GM12864 (cell line): ENCODE data around the gene PIGK.

ENCODE experiments used
- DNase-seq: peaks from one replicate; pipeline ENCODE4 v3.0.0-alpha.2; 2011; ENCODE audit warnings: low read depth
- H3K4me3 ChIP-seq: 2 replicates; pipeline ENCODE4 v1.5.1; 2011; ENCODE audit warnings: mild to moderate bottlenecking, low read depth, low read length, control low read depth
- TF ChIP-seq, protein P1 (sequence below): IDR thresholded peaks from 2 replicates; pipeline ENCODE4 v1.5.1; 2011; ENCODE audit warnings: low read depth, mild to moderate bottlenecking, moderate library complexity, low read length, control low read depth, inconsistent platforms; ENCODE audit errors: missing control alignments

The PIGK gene

DNA sequence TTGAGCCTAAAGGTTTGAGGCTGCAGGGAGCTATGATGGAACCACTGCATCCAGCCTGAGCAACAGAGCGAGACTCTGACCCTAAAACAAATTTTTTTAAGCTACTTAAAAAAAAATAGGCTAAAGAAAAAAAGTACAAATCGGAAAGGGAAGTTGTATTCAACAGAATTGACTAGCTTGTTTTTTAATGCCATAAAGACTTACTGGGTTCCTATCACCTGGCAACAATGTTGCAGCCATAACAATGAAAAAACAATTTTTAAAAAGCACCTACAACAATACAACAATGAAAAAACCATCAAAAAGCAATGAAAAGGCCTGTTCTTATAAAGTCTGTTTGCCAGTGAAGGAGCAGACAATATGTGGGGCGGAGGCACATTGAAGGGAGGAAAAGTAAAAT, 20.1 kb upstream of the PIGK start:
- TF ChIP-seq, protein P1, sequence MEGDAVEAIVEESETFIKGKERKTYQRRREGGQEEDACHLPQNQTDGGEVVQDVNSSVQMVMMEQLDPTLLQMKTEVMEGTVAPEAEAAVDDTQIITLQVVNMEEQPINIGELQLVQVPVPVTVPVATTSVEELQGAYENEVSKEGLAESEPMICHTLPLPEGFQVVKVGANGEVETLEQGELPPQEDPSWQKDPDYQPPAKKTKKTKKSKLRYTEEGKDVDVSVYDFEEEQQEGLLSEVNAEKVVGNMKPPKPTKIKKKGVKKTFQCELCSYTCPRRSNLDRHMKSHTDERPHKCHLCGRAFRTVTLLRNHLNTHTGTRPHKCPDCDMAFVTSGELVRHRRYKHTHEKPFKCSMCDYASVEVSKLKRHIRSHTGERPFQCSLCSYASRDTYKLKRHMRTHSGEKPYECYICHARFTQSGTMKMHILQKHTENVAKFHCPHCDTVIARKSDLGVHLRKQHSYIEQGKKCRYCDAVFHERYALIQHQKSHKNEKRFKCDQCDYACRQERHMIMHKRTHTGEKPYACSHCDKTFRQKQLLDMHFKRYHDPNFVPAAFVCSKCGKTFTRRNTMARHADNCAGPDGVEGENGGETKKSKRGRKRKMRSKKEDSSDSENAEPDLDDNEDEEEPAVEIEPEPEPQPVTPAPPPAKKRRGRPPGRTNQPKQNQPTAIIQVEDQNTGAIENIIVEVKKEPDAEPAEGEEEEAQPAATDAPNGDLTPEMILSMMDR: no peak
- DNase-seq: no peak
- no peak overlapping the region for H3K4me3 ChIP-seq

DNA sequence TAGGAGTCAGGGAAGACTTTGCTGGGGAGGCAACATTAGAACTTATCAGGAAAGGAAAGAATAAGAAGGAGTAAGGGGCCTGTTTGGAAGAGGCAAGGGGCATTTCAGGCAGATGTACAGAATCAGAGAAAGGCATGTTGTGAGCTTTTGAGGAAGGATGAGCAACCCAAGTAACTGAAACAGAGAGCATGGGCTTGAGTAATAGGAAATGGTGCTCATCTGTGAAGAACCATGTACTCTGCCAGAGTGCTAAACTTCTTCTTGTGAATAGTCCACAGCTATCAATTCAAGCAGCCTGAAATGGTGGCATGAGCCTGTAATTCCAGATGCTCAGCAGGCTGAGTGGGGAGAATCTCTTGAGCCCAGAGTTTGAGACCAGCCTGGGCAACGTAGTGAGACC, 19.2 kb upstream of the PIGK start:
- no peak for DNase-seq
- no peak overlapping the region for H3K4me3 ChIP-seq
- TF ChIP-seq, protein P1: no peak

DNA sequence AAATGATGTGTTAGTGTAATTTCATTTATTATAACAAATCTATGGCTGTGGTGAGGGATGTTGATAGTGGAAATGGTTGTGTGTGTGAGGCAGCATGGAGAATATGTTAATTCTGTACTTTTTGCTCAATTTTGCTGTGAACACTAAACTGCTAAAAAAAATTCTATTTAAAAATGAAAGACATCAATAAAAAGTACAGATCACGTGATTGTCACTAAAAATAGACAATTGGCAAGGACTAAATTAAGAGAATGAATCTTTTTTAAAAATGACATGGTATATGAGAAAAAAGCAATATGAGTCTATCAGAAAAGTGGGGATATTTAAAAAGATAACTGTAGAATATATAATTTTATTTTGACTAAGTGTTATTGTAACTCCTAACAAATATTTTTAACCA, 15.7 kb upstream of the PIGK start:
- DNase-seq: no peak
- H3K4me3 ChIP-seq: no peak overlapping the region
- TF ChIP-seq, protein P1: no peak

DNA sequence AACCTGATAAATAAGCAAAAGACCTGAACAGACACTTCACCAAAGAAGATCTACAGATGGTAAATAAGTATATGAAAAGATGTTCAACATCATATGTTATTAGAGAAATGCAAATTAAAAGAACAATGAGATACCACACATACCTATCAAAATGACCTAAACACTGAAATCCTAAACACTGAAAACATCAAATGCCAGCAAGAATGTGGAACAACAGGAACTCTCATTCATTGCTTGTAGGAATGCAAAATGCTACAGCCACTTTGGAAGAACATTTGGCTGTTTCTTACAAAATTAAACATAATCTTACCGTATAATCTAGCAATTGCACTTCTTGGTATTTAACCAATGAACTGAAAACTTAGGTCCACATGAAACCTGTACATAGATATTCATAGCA, 14.9 kb upstream of the PIGK start:
- DNase-seq: no peak
- H3K4me3 ChIP-seq: no peak overlapping the region
- TF ChIP-seq, protein P1: no peak

DNA sequence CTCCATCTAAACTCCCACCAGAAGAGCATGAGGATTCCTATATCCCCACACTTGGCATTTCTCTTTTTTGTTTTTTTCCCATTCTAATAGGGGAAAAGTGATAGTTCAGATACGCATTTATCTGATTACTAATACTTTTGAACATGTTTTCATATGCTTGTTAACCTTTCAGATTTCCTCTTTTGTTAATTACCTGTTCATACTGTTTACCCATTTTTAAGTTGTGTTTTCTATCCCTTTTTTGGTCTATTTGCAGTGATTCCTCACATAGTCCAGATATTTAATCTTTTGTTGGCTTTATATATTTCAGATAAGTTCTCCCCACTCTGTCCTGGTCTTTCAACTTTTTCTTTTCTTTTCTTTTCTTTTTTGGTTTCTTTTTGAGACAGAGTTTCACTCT, 13.6 kb upstream of the PIGK start:
- DNase-seq: no peak
- TF ChIP-seq, protein P1: no peak

DNA sequence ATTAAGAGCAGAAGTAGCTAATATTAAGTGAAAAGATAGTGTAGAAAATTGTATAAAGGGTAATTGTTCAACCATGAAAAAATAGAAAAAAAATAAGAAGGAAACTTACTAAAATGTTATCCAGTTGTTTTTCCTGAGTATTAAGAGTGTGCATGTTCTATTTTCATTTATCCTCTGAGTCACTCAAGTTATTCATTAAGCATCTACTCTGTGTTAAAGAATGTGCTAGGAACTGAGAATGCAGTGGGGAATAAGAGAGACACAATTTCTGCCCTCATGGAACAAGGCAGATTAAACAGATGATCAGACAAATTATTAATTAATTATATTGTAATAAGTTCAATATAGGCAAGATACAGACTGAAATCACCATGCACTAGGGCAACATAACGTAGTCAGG, 10.8 kb upstream of the PIGK start:
- H3K4me3 ChIP-seq: no peak overlapping the region
- no peak for DNase-seq
- TF ChIP-seq, protein P1: no peak

More for the DNA sequence above, 13.6 kb upstream of the PIGK start:
- no peak overlapping the region for H3K4me3 ChIP-seq

DNA sequence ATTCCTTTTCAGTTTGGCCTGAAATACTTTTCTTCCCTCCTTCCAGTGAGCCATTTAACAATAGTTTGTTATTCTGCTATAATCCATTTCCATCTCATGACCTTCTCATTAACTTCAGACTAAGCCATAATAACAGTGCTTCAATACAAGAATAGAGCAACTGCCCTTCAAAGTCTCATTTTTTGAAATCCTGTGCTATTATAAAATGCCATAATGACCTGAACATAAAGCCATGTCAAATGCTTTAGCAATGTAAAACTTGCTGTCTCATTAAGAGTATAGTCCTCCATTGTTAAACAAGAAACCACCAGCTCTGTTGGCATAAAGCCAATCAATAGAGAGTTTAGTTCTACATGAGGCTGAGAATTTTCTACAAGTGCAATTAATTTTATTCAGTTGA, 9.6 kb upstream of the PIGK start:
- H3K4me3 ChIP-seq: no peak overlapping the region
- no peak for DNase-seq
- TF ChIP-seq, protein P1: no peak
